K562 (cell line): ENCODE data around the gene USP2. TPM values are rescaled to one million over a fixed set of nuclear protein-coding genes. Genes with fewer than 3 reads are reported as not detected.

Experiments
- ATAC-seq: fragments of 200-7000 bp; cut with Tn5 transposase; 3 replicates; pipeline ENCODE4 v1.9.1; 2020; ENCODE audit warnings: moderate library complexity
- BruUV-seq: library from RNA; stranded (reverse); fragments of 400-500 nt; replicated peaks from 2 replicates; lab custom pipeline; 2021; lab: Mats Ljungman, UMichigan
- CTCF ChIA-PET: fragments of 300-600 bp; formaldehyde crosslinking; extraction: SDS; loops from one replicate; lab custom pipeline; 2021; ENCODE audit warnings: low intra/inter-chr PET ratio; lab: Yijun Ruan, JAX
- POLR2A ChIA-PET: fragments of 300-600, 350-650 bp; sonication (Branson Sonifier 250); formaldehyde crosslinking; extraction: SDS; loops from one replicate; lab custom pipeline; 2021; ENCODE audit warnings: antibody characterized with exemption, inconsistent platforms; lab: Yijun Ruan, JAX
- DNase-seq, 4 experiments: peaks; one replicate each; pipeline versions ENCODE4 v3.0.0 to v3.0.0-alpha.2; 2011 to 2018; ENCODE audit warnings: low spot score in 3 of 4, mixed read lengths in 3 of 4; ENCODE audit errors: extremely low read depth in 1 of 4
- FAIRE-seq: peaks from 2 replicates; lab custom pipeline; 2011; peaks lifted over from hg19 to GRCh38; lab: Jason Lieb, UNC
- H2AFZ ChIP-seq: 2 replicates; pipeline ENCODE4 v1.6.0; 2011; ENCODE audit warnings: low read depth, low read length, control low read depth, inconsistent platforms
- H3K27ac ChIP-seq: fragments of 200-600 bp; 3 replicates; pipeline ENCODE4 v1.8.0; 2011; ENCODE audit warnings: low read depth, mild to moderate bottlenecking, control low read depth, inconsistent platforms, low read length, moderate library complexity, mixed read lengths; ENCODE audit errors: extremely low read depth
- H3K27me3 ChIP-seq, 2 experiments: fragments of 300-600 bp in 1 of 2; 2 replicates in 1 of 2; 3 replicates in 1 of 2; pipeline versions ENCODE4 v1.6.0 to v1.8.0; 2011; ENCODE audit warnings: inconsistent platforms in 2 of 2, low read length in 2 of 2, mild to moderate bottlenecking in 1 of 2, mixed read lengths in 1 of 2, moderate library complexity in 1 of 2; ENCODE audit not compliant: control insufficient read depth in 2 of 2, insufficient read depth in 2 of 2
- H3K36me3 ChIP-seq: fragments of 300-600 bp; 3 replicates; pipeline ENCODE4 v1.8.0; 2011; ENCODE audit warnings: mild to moderate bottlenecking, low read length, inconsistent platforms; ENCODE audit not compliant: control insufficient read depth, insufficient read depth
- H3K4me1 ChIP-seq, 2 experiments: fragments of 200-600 bp in 1 of 2; replicated peaks in 1 of 2; 2 replicates in 1 of 2; 3 replicates in 1 of 2; pipeline versions ENCODE4 v1.5.1 to v1.8.0; 2011; ENCODE audit warnings: inconsistent platforms in 2 of 2, low read length in 2 of 2, mild to moderate bottlenecking in 1 of 2, mixed read lengths in 1 of 2, moderate library complexity in 1 of 2; ENCODE audit not compliant: control insufficient read depth in 2 of 2, insufficient read depth in 2 of 2
- H3K4me2 ChIP-seq: 2 replicates; pipeline ENCODE4 v1.6.1; 2011; ENCODE audit warnings: low read length, control low read depth, inconsistent platforms, mixed read lengths; ENCODE audit not compliant: insufficient read depth
- H3K4me3 ChIP-seq: fragments of 200-600 bp; sonication (generic), shearing (Covaris generic); 2 replicates; pipeline ENCODE4 v1.5.1; 2016; ENCODE audit warnings: control low read depth, inconsistent platforms
- H3K79me2 ChIP-seq: fragments of 200-600 bp; 3 replicates; pipeline ENCODE4 v1.8.0; 2011; ENCODE audit warnings: low read length, inconsistent platforms; ENCODE audit not compliant: control insufficient read depth, insufficient read depth
- H3K9ac ChIP-seq, 2 experiments: 2 replicates each; pipeline versions ENCODE4 v1.6.0 to v1.6.1; 2011; ENCODE audit warnings: low read depth in 2 of 2, low read length in 2 of 2, control low read depth in 1 of 2, inconsistent platforms in 1 of 2, mild to moderate bottlenecking in 1 of 2, mixed read lengths in 1 of 2; ENCODE audit not compliant: insufficient read depth in 1 of 2
- H3K9me1 ChIP-seq: one replicate; pipeline ENCODE4 v1.6.0; 2011; ENCODE audit warnings: inconsistent platforms, mild to moderate bottlenecking, low read length, moderate library complexity; ENCODE audit not compliant: control insufficient read depth, insufficient read depth
- H3K9me3 ChIP-seq: replicated peaks from 2 replicates; pipeline ENCODE4 v1.5.1; 2011; ENCODE audit warnings: low read depth, low read length, inconsistent platforms; ENCODE audit not compliant: control insufficient read depth, insufficient read depth
- H4K20me1 ChIP-seq: replicated peaks from 2 replicates; pipeline ENCODE4 v1.6.1; 2011; ENCODE audit warnings: low read length, inconsistent platforms, mixed read lengths; ENCODE audit not compliant: control insufficient read depth, insufficient read depth
- HMG20A ChIP-seq: fragments of 450-650 bp; formaldehyde crosslinking; conservative IDR thresholded peaks from 2 replicates; pipeline ENCODE4 v1.4.0; 2020; ENCODE audit warnings: mild to moderate bottlenecking, mixed read lengths
- SMAD1 ChIP-seq: fragments of 150-350 bp; IDR thresholded peaks from 2 replicates; pipeline ENCODE4 v1.6.1; 2014; ENCODE audit warnings: low read length, low read depth; ENCODE audit not compliant: partially characterized antibody
- ZNF740 ChIP-seq, 3 experiments: fragments of 200-800 bp in 1 of 3; sonication (Bioruptor generic) in 1 of 3; sonication (generic) in 1 of 3; formaldehyde crosslinking in 1 of 3; IDR thresholded peaks; 2 replicates each; pipeline versions ENCODE4 v1.6.1 to v1.8.0; 2016 to 2022; ENCODE audit warnings: mild to moderate bottlenecking in 2 of 3, missing compliant biosample characterization in 2 of 3, missing genetic modification characterization in 2 of 3, missing genetic modification reagents in 1 of 3
- WGBS: fragments of 100-300 bp; shearing (Covaris generic); methylation state at CpG from one replicate; pipeline ENCODE4 v1.1.6; 2016; ENCODE audit warnings: low coverage, mixed read lengths; ENCODE audit not compliant: insufficient coverage; ENCODE audit errors: missing lambda C conversion rate; 5-methylcytosine and 5-hydroxymethylcytosine counted together
- in situ Hi-C: fragments of 300-500 bp; cut with MboI; formaldehyde crosslinking; loops from 4 replicates; pipeline ENCODE4 v1.15.0; 2018; ENCODE audit warnings: inconsistent platforms, mixed read lengths
- intact Hi-C: fragments of 100-400 bp; cut with micrococcal nuclease; formaldehyde crosslinking; loops from 2 replicates; pipeline ENCODE4 v1.14.2; 2022
- polyA plus RNA-seq, 8 experiments: library from polyadenylated mRNA; depleted of rRNA in 4 of 8; stranded (reverse) in 5 of 8; unstranded in 3 of 8; fragments of >200 nt; fragmentation: Nextera tagmentation in 2 of 8; fragmentation: Illumina TruSeq in 1 of 8; extraction: Ambion mirVana in 2 of 8; extraction: Trizol in 1 of 8; gene quantifications; 2 replicates each; pipeline versions ENCODE4 v1.2.1 to v1.2.3, GENCODE V29; 2011 to 2014; ENCODE audit warnings: inconsistent platforms in 1 of 8, missing spikeins in 1 of 8
- total RNA-seq, 7 experiments: library from RNA; depleted of rRNA in 6 of 7; stranded (reverse); fragments of >200 nt in 6 of 7; fragmentation: Illumina TruSeq in 2 of 7; extraction: Trizol in 2 of 7; gene quantifications; 2 replicates each; pipeline versions ENCODE4 v1.2.1 to v1.2.3, GENCODE V29; 2011 to 2021; ENCODE audit warnings: low replicate concordance in 1 of 7

USP2 gene
- total and polyA plus RNA-seq, 9 of the 15 experiments (the other 6 are each of a cell fraction or from before 2014, with no cell fraction given), result 2.8 to 16.9 (median 3.9) TPM

- ATAC-seq (no peak), FAIRE-seq (no peak), DNase-seq (no peak)
- H3K9me1 ChIP-seq, result peaks cover 5% of the 10 kb centered on the region
- BruUV-seq, result no TSS peak
- H2AFZ ChIP-seq, result no peak overlapping the region
- ChIA-PET CTCF (interaction anchor here (1.8 to 4.1 kb wide), 2 partner anchors 21 to 115 kb away, joined by 5 to 27 read pairs; partner anchors contain the start of gene USP2), POLR2A (interaction anchor here (0.6 to 1.4 kb wide), 2 partner anchors 10 to 41 kb away, joined by 4 to 5 read pairs; no protein-coding TSS in a partner anchor)
- intact Hi-C loops, result loop anchor here (10.0 kb wide), 1 partner anchor 855 kb away; the partner anchor contains the start of gene OAF
- 75% methylated on average over 10 of the region's 10 CpGs for WGBS
- TF ChIP-seq ZNF740 (CRISPR knock-in tag; IDR thresholded peaks at IDR 0.05) (no peak), ZNF740 (tag; IDR thresholded peaks at IDR 0.05) (no peak), HMG20A (no peak), SMAD1 (no peak)
- H3K4me3 ChIP-seq, result no peak overlapping the region
- H3K79me2 ChIP-seq, result peaks cover 18% of the 10 kb centered on the region; the same call in 2 of the 3 replicates
- in situ Hi-C loops, result loop anchor here (5.0 kb wide), 1 partner anchor 113 kb away; no protein-coding TSS in a partner anchor
- H3K27ac ChIP-seq, result no peak overlapping the region
- H3K9me3 ChIP-seq, result no peaks in the 10 kb centered on the region
- H3K4me1 ChIP-seq, result peaks cover 34 to 48% of the 10 kb centered on the region in 2 experiments
- H3K9ac ChIP-seq, result peak overlapping the region in 1 of 2 experiments; percentile 54; a peak in 2 of 4 replicates
- no peak overlapping the region for H3K4me2 ChIP-seq
- H4K20me1 ChIP-seq, result no peaks in the 10 kb centered on the region
- peaks cover 42% of the 10 kb centered on the region for H3K36me3 ChIP-seq
- H3K27me3 ChIP-seq, result no peaks in the 10 kb centered on the region
Observed at GRCh38 chr11:119359365-119360214, 21.9 kb downstream of the USP2 start.
